OCI-LY7 (cell line): ENCODE data around the gene POPDC2.

Source experiments
- EZH2phosphoT487 ChIP-seq: fragments of 200-600 bp; sonication (generic); IDR thresholded peaks from 2 replicates; pipeline ENCODE4 v1.6.1; 2018; ENCODE audit warnings: low read depth, borderline replicate concordance, mild to moderate bottlenecking, mixed run types, antibody characterized with exemption, low read length, moderate library complexity, mixed read lengths
- TF ChIP-seq, protein P1 (sequence below): fragments of 200-600 bp; sonication (generic); conservative IDR thresholded peaks from 2 replicates; pipeline ENCODE4 v1.5.1; 2014; ENCODE audit warnings: mild to moderate bottlenecking, antibody characterized with exemption, low read length, moderate library complexity, mixed read lengths

DNA sequence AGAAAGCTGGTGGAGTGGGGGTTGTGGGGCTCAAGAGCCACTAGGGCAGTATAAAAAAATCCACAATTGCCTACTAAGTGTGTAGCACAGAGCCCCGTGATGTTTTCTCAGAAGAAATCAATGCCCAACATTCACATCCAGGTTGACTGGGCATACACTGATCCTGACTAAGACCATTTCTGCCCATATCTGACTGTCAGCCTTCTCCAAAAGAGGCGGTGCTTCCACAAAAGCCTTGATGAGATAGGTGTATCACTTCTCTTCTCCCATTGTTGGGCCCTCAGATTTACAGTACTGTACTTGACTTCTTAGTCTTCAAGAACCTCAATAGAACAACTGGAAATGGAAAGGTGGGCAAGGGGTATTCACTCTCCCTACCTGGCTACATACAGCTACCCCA is 1.4 kb downstream of the POPDC2 start:
- TF ChIP-seq, protein P1, sequence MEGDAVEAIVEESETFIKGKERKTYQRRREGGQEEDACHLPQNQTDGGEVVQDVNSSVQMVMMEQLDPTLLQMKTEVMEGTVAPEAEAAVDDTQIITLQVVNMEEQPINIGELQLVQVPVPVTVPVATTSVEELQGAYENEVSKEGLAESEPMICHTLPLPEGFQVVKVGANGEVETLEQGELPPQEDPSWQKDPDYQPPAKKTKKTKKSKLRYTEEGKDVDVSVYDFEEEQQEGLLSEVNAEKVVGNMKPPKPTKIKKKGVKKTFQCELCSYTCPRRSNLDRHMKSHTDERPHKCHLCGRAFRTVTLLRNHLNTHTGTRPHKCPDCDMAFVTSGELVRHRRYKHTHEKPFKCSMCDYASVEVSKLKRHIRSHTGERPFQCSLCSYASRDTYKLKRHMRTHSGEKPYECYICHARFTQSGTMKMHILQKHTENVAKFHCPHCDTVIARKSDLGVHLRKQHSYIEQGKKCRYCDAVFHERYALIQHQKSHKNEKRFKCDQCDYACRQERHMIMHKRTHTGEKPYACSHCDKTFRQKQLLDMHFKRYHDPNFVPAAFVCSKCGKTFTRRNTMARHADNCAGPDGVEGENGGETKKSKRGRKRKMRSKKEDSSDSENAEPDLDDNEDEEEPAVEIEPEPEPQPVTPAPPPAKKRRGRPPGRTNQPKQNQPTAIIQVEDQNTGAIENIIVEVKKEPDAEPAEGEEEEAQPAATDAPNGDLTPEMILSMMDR = no peak
- no peak for TF ChIP-seq EZH2phosphoT487
